Endothelial cell of umbilical vein (primary cell): ENCODE data around the gene BRWD1. TPM values are rescaled to one million over a fixed set of nuclear protein-coding genes. Genes with fewer than 3 reads are reported as not detected.
A peak's percentile ranks its signal among the peaks of the same experiment; 100 is the strongest.

Source experiments
- BruUV-seq: library from RNA; stranded (reverse); fragments of 400-500 nt; replicated peaks from 2 replicates; lab custom pipeline; 2021; lab: Mats Ljungman, UMichigan
- CTCF ChIA-PET: fragments of 300-600, 350-600 bp; sonication (Branson Sonifier 250); formaldehyde crosslinking; loops from one replicate; lab custom pipeline; 2021; ENCODE audit warnings: antibody characterized with exemption, inconsistent platforms; lab: Charles Lee
- POLR2A ChIA-PET: fragments of 300-600, 350-600 bp; sonication (Branson Sonifier 250); formaldehyde crosslinking; loops from one replicate; lab custom pipeline; 2021; ENCODE audit warnings: antibody characterized with exemption, inconsistent platforms; lab: Charles Lee
- DNase-seq: peaks from one replicate; pipeline ENCODE4 v3.0.0-alpha.2; 2011; ENCODE audit warnings: low read depth, low spot score
- FAIRE-seq: peaks from 2 replicates; lab custom pipeline; 2011; peaks lifted over from hg19 to GRCh38; lab: Jason Lieb, UNC
- H2AFZ ChIP-seq: 2 replicates; pipeline ENCODE4 v1.6.0; 2012; ENCODE audit warnings: low read depth, low read length, control low read depth, inconsistent platforms
- H3K27ac ChIP-seq: 2 replicates; pipeline ENCODE4 v1.5.1; 2011; ENCODE audit warnings: low read depth, mild to moderate bottlenecking, control low read depth, low read length, moderate library complexity; ENCODE audit not compliant: insufficient read depth
- H3K27me3 ChIP-seq, 2 experiments: 2 replicates each; pipeline versions ENCODE4 v1.6.0 to v1.6.1; 2011; ENCODE audit warnings: low read length in 2 of 2, mixed read lengths in 1 of 2; ENCODE audit not compliant: control insufficient read depth in 2 of 2, insufficient read depth in 2 of 2
- H3K36me3 ChIP-seq, 2 experiments: 2 replicates in 1 of 2; 3 replicates in 1 of 2; pipeline ENCODE4 v1.5.1; 2011; ENCODE audit warnings: low read length in 2 of 2, mild to moderate bottlenecking in 1 of 2, moderate library complexity in 1 of 2; ENCODE audit not compliant: control insufficient read depth in 2 of 2, insufficient read depth in 2 of 2; ENCODE audit errors: extremely low read depth in 1 of 2
- H3K4me1 ChIP-seq: 3 replicates; pipeline ENCODE4 v1.5.1; 2011; ENCODE audit warnings: mild to moderate bottlenecking, low read length; ENCODE audit not compliant: control insufficient read depth, insufficient read depth; ENCODE audit errors: extremely low read depth
- H3K4me2 ChIP-seq: 2 replicates; pipeline ENCODE4 v1.6.1; 2011; ENCODE audit warnings: low read length, control low read depth, mixed read lengths; ENCODE audit not compliant: insufficient read depth
- H3K4me3 ChIP-seq, 3 experiments: fragments of 200-600 bp in 1 of 3; sonication (generic), shearing (Covaris generic) in 1 of 3; replicated peaks in 1 of 3; 2 replicates each; pipeline ENCODE4 v1.5.1; 2011 to 2016; ENCODE audit warnings: control low read depth in 3 of 3, low read length in 3 of 3, mild to moderate bottlenecking in 2 of 3, inconsistent platforms in 1 of 3, low read depth in 1 of 3, moderate library complexity in 1 of 3; ENCODE audit not compliant: insufficient read depth in 1 of 3
- H3K79me2 ChIP-seq: 2 replicates; pipeline ENCODE4 v1.6.0; 2012; ENCODE audit warnings: low read length, inconsistent platforms; ENCODE audit not compliant: control insufficient read depth, insufficient read depth
- H3K9ac ChIP-seq: replicated peaks from 2 replicates; pipeline ENCODE3; 2011; ENCODE audit warnings: low read length, control low read depth; ENCODE audit not compliant: insufficient read depth; ENCODE audit errors: extremely low read depth
- H3K9me1 ChIP-seq: replicated peaks from 3 replicates; pipeline ENCODE4 v1.6.0; 2011; ENCODE audit warnings: mild to moderate bottlenecking, low read length; ENCODE audit not compliant: control insufficient read depth, insufficient read depth; ENCODE audit errors: extremely low read depth
- H3K9me3 ChIP-seq: replicated peaks from 2 replicates; pipeline ENCODE4 v1.5.1; 2012; ENCODE audit warnings: low read length, inconsistent platforms; ENCODE audit not compliant: control insufficient read depth, insufficient read depth
- H4K20me1 ChIP-seq: replicated peaks from 2 replicates; pipeline ENCODE3; 2011; ENCODE audit warnings: mild to moderate bottlenecking, low read length; ENCODE audit not compliant: control insufficient read depth, insufficient read depth; ENCODE audit errors: extremely low read depth
- CTCF ChIP-seq, 2 donors: IDR thresholded peaks; 1 replicate in 1 of 2; 2 replicates in 1 of 2; pipeline ENCODE4 v1.5.1; 2011; ENCODE audit warnings: low read length in 2 of 2, mild to moderate bottlenecking in 2 of 2, moderate library complexity in 2 of 2, control low read depth in 1 of 2, inconsistent platforms in 1 of 2, low read depth in 1 of 2; ENCODE audit not compliant: insufficient read depth in 1 of 2; ENCODE audit errors: extremely low read depth in 1 of 2
- GATA2 ChIP-seq: IDR thresholded peaks from 2 replicates; pipeline ENCODE4 v1.7.0; 2011; ENCODE audit warnings: low read depth, mild to moderate bottlenecking, moderate library complexity, mixed read lengths, low read length; ENCODE audit not compliant: insufficient read length, insufficient read depth
- JUN ChIP-seq: IDR thresholded peaks from 2 replicates; pipeline ENCODE4 v1.6.1; 2011; ENCODE audit warnings: borderline replicate concordance, low read depth; ENCODE audit not compliant: insufficient read length, insufficient read depth
- MAX ChIP-seq: IDR thresholded peaks from 2 replicates; pipeline ENCODE4 v1.6.1; 2011; ENCODE audit not compliant: insufficient read depth, insufficient read length
- MYC ChIP-seq: IDR thresholded peaks from one replicate; pipeline ENCODE4 v1.6.1; 2011; ENCODE audit warnings: mild to moderate bottlenecking, low read depth, low read length
- POLR2A ChIP-seq: IDR thresholded peaks from 2 replicates; pipeline ENCODE4 v1.6.1; 2012; ENCODE audit warnings: low read depth, mild to moderate bottlenecking, control low read depth, low read length
- POLR2AphosphoS5 ChIP-seq: IDR thresholded peaks from 2 replicates; pipeline ENCODE4 v1.6.1; 2012; ENCODE audit warnings: low read depth, mild to moderate bottlenecking, control low read depth, low read length, moderate library complexity; ENCODE audit not compliant: insufficient read depth
- dilution Hi-C: fragments of 300-500 bp; cut with MboI; formaldehyde crosslinking; loops from one replicate; pipeline ENCODE4 v1.15.0; 2019; ENCODE audit warnings: low sequenced_read_pairs; ENCODE audit not compliant: extremely low pct_ligation_motif_present
- intact Hi-C: fragments of 100-400 bp; cut with micrococcal nuclease; formaldehyde crosslinking; loops from one replicate; pipeline ENCODE4 v1.10.0; 2022
- polyA plus RNA-seq, 4 experiments: library from polyadenylated mRNA; depleted of rRNA in 3 of 4; stranded (reverse) in 3 of 4; unstranded in 1 of 4; fragments of >200 nt; gene quantifications; 2 replicates each; pipeline versions ENCODE4 v1.2.1 to v1.2.3, GENCODE V29; 2011 to 2012; ENCODE audit warnings: missing spikeins in 1 of 4
- total RNA-seq: library from RNA; stranded (reverse); gene quantifications from 2 replicates; pipeline ENCODE4 v1.2.3, GENCODE V29; 2021

Gene BRWD1
- total and polyA plus RNA-seq, 2 donors (not counting 3 experiments of a cell fraction or from before 2014, with no cell fraction given) = 6.1 to 33.2 TPM

GRCh38 chr21:39312112-39313041 is 1.1 kb downstream of the BRWD1 start:
- no peak overlapping the region for H3K9ac ChIP-seq
- H3K27ac ChIP-seq = no peak overlapping the region

GRCh38 chr21:39311164-39311563 is 2.3 kb downstream of the BRWD1 start:
- CTCF ChIA-PET = no interaction called here
- no TSS peak for BruUV-seq
- H3K27ac ChIP-seq = no peak overlapping the region
- H3K36me3 ChIP-seq = no peaks in the 10 kb centered on the region
- dilution Hi-C loops (no loop called here), intact Hi-C loops (no loop called here)
- DNase-seq = no peak
- H3K27me3 ChIP-seq = peaks cover 0 to 2% of the 10 kb centered on the region in 2 experiments
- no peak overlapping the region for H2AFZ ChIP-seq
- POLR2A ChIA-PET = no interaction called here
- H3K4me3 ChIP-seq = no peak overlapping the region
- no peak for FAIRE-seq
- H4K20me1 ChIP-seq = no peaks in the 10 kb centered on the region
- no peaks in the 10 kb centered on the region for H3K9me3 ChIP-seq
- no peaks in the 10 kb centered on the region for H3K9me1 ChIP-seq
- H3K79me2 ChIP-seq = peaks cover 29% of the 10 kb centered on the region
- H3K9ac ChIP-seq = no peak overlapping the region
- H3K4me1 ChIP-seq = peaks cover 12% of the 10 kb centered on the region
- TF ChIP-seq CTCF (IDR thresholded peaks at IDR 0.05; ENCODE audit: extremely low read depth in 1 of 2, insufficient read depth in 1 of 2, low read depth in 1 of 2, low read length in 2 of 2) = no peak
- no peak for TF ChIP-seq POLR2AphosphoS5
- TF ChIP-seq MYC = no peak
- TF ChIP-seq MAX = no peak
- TF ChIP-seq JUN = no peak
- no peak for TF ChIP-seq GATA2
- TF ChIP-seq POLR2A = no peak
- H3K4me2 ChIP-seq = no peak overlapping the region

More at GRCh38 chr21:39312112-39313041, 1.1 kb downstream of the BRWD1 start:
- POLR2A ChIA-PET = interaction anchor here (0.6 to 0.7 kb wide), 2 partner anchors 9 to 13 kb away, joined by 3 read pairs; no protein-coding TSS in a partner anchor
- Histone ChIP-seq H3K9me3 (no peaks in the 10 kb centered on the region), H3K4me3 (peak overlapping the region; percentile 50 to 57 (median 52)), H3K4me1 (peaks cover 12% of the 10 kb centered on the region), H2AFZ (no peak overlapping the region), H3K79me2 (peaks cover 26% of the 10 kb centered on the region), H3K36me3 (no peaks in the 10 kb centered on the region), H4K20me1 (no peaks in the 10 kb centered on the region), H3K9me1 (no peaks in the 10 kb centered on the region), H3K4me2 (peak overlapping the region; percentile 83), H3K27me3 (peaks cover 4% of the 10 kb centered on the region in 2 experiments)
- DNase-seq = peak; percentile 97
- no TSS peak for BruUV-seq
- CTCF ChIA-PET = interaction anchor here (0.6 to 1.7 kb wide), 4 partner anchors 30 to 128 kb away, joined by 3 to 8 read pairs (median 5); partner anchors contain the start of gene PSMG1
- FAIRE-seq = peak; percentile 98
- TF ChIP-seq MYC (no peak), GATA2 (peak; percentile 49)
- dilution Hi-C loops = no loop called here
- intact Hi-C loops = loop anchor here (1.0 kb wide), 2 partner anchors 37 to 76 kb away; partner anchors contain the start of gene HMGN1
